Esophagus mucosa (tissue), 1 donor: ENCODE results near the gene CRNKL1. TPM values are rescaled to one million over a fixed set of nuclear protein-coding genes. Genes with fewer than 3 reads are reported as not detected.

Experiments used
- ATAC-seq: fragments of 200-7000 bp; cut with Tn5 transposase; one replicate; pipeline ENCODE4 v1.9.1; 2020
- total RNA-seq: library from RNA; stranded (reverse); gene quantifications from one replicate; pipeline ENCODE4 v1.2.4, GENCODE V29; 2023
- donor health status: DM: yes; HTN: yes; CAD: no.

CRNKL1 gene
- total RNA-seq, 1 donor from 2014 or later = 9.8 TPM

DNA sequence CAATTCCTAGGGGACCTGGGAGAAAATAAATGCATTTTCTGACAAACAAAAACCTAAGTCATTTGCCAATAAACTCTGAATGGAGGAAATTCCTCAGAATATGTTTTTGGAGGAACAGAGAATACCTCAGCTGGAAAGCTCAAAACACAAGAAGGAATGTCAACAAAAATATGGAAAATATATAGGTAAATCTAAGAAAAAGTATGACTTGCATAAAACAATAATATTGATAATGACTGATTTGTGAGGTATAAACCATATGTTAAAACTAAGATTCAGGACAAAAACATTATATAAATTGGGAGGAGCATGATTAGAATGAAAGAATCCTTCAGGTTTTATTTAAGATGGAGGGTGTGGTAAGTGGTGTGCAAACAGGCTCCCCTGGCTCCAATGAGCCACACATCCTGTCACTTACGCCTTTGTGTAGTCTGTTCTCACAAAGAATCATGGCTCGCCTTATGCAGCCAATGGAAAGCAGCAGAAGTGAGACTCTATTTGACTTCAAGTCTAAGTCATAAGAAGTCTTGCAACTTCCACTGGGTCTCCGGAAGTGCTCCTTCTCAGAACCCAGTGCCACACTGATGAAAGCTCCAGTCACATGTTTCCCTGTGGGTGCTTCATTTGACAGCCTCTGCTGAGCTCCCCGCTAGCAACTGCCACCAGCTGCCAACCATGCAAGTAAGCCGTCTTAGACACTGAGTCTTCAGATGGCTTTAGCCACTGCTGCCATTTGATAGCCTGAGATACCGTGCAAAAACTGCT, 8.2 kb upstream of the CRNKL1 start:
- ATAC-seq = no peak

GRCh38 chr20:20051767-20052073, 546 bp downstream of the CRNKL1 start:
- no peak for ATAC-seq

GRCh38 chr20:20039752-20040387, 12.4 kb downstream of the CRNKL1 start:
- no peak for ATAC-seq

- ATAC-seq = no peak
Measured at GRCh38 chr20:20038586-20038985, 13.7 kb downstream of the CRNKL1 start.

GRCh38 chr20:20037960-20038359, 14.3 kb downstream of the CRNKL1 start:
- no peak for ATAC-seq

DNA sequence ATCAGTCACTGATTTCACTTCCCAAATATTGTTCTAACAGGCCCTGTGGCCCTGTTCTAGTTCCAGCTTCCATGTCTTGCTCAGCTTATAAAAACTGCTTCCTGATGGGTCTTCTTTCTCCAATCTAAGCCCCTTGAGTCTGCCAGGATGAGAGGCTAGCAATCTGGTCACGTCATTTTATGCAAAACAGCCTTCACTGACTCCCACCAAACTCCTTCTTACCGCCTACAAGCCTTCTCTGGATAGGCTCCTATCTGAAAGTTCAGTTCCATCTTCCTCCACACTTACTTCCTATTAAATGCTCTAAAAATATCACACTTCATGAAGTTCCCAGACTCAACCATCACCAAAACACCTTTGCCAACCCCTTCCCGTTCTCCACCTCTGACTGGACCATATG, 15.5 kb downstream of the CRNKL1 start:
- ATAC-seq = no peak

GRCh38 chr20:20034486-20034885, 17.8 kb downstream of the CRNKL1 start:
- no peak for ATAC-seq

GRCh38 chr20:20031790-20032189, 20.5 kb downstream of the CRNKL1 start:
- no peak for ATAC-seq

DNA sequence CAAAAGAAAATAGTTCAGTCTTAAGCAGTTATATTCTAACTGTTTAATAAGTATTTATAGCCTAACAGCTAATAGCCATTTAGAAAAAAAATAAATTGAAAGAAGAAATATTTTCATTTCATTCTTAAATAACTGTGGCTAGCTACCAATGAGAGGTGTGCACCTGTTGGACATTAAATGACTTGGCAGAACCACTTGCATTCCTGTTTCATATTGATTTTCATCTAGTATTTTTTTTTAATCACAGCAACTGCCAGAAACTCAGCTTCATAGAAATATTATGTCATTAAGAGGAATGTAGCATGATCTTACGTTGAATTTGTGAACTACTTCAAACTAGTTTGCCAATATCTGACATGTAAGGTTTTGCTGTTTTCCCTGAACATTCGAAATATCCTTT, 25.0 kb downstream of the CRNKL1 start:
- ATAC-seq = no peak

DNA sequence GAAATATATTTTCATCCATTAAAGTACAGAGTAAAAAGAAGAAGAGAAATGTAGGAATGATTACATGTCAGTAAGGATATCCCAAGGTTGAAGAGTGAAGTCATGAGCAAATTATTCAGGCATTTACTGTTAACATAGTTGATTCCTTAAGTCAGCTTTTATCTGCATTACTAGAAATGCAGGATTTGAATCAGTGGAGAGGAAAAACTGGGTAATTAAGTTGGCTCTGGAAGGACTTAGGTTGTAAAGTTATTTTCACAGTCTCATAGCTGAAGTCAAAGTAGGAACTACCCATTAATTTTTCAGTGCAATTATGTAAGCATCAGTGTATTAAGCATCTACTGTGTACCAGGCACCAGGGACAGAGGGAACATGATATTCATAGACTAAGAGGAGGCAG, 27.3 kb downstream of the CRNKL1 start:
- ATAC-seq = no peak

- ATAC-seq = no peak
Measured at GRCh38 chr20:20023395-20023794, 28.9 kb downstream of the CRNKL1 start.

GRCh38 chr20:20022498-20022897, 29.8 kb downstream of the CRNKL1 start:
- ATAC-seq = no peak

- ATAC-seq = no peak
Measured at GRCh38 chr20:20021835-20022234, 30.4 kb downstream of the CRNKL1 start.

- ATAC-seq = no peak
Measured at GRCh38 chr20:20020908-20021307, 31.4 kb downstream of the CRNKL1 start.

DNA sequence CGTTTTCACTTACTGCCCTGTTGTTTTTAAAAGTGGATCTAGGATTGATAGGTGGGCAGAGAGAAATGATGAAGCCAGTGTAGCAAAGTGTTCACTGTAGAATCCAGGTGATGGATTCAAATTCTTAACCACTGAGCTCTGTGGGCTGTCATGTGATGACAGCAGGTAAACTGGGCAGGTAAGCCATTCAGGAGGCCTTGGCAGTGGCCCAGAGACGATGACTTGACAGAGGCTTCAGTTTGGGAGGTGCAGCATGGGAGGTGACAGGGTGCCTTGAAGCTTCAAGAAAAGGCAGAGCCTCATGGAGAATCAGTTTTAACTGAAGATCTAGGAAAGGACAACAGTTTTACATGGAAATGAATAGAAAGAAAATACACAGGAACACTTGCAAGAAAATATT, 33.1 kb downstream of the CRNKL1 start:
- peak; percentile 82 for ATAC-seq

GRCh38 chr20:20018366-20018765, 33.9 kb downstream of the CRNKL1 start:
- ATAC-seq = peak; percentile 83

DNA sequence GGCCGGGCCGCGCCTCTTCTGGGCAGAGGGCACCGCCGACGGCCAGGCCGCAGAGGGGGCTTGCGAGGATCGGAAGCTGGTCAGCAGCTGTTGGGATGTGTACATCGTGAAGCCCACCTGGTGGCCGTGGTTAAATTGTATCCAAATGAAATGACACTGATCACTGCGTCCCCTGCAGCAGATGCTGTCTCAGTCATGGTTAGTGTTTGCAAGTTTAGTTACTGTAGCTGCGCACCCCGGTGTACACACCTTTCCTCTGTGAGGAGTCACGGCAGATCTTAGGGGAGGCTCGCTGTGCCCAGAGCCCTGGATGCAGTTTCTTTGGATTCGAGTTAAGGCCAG, 34.5 kb downstream of the CRNKL1 start:
- ATAC-seq = peak; percentile 14

- peak; percentile 87 for ATAC-seq
Measured at GRCh38 chr20:20017001-20017843, 35.0 kb downstream of the CRNKL1 start, which contains the start of gene NAA20. Gene NAA20 (plus strand): TSS chr20:20017362. CDS start chr20:20017397, 35 bp downstream.

DNA sequence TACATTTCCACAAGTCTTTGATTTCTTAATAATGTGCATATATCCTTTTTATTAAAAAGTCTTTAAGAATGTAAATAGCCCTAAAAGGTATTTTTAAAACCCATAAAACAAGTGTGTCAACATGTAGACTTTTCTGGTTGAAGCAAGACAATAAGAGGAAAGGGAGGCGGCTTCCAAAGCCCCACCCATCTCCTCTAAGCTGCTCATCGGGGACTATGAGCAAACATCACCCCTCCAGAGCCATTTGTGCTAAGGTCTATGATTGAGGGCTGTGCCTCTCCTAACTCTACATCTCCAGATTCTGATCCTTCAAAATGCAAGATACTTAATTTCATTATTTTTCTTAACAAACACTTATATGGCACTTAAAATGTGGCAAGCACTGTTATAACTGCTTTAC, 37.6 kb downstream of the CRNKL1 start:
- ATAC-seq = no peak

GRCh38 chr20:20012541-20012940, 39.7 kb downstream of the CRNKL1 start:
- ATAC-seq = no peak

GRCh38 chr20:20010639-20011500, 41.4 kb downstream of the CRNKL1 start:
- ATAC-seq = no peak

DNA sequence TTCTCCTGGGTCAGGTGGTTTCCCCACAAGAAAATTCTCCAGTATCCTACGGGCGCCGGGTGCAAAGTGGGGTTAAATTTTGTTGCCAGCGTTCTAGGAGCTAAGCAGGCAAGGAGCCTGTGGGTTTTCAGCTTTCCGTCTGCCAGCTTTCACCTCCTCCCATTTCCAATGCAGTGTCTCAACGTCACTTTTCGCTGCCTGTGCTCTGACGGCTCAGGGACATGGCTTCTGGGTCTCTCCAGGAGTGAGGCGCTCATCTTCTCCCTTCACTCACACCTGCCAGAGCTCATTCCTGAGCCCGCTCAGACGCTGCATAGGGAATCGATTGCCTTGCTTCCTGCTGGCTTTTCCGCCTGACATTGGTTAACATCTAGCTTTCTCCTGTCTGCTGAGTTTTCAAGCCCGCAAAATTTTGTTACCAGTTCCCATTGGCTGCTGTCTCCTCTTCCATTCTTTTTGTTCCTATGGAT, 42.4 kb downstream of the CRNKL1 start:
- no peak for ATAC-seq

DNA sequence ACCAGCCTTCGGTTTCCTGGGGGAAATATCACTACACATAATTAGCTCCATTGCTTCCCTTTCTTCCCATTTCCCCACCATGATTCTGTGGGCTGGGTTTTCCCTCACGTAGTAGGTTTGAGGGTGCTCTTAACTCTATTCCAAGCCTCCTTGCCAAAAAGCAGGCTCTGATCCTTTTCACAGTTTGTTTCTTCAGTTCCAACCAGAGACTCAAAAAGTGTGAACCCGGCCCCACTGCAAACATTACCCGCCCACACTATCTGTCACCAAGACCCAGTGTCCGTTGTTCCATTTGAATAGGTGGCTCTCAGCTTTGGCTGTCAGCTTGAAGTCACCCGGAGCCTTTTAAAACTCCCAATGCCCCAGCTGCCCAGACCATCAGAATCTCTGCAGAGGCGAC, 46.9 kb downstream of the CRNKL1 start:
- no peak for ATAC-seq
